A673 (cell line): ENCODE data around the gene LRRC15. TPM values are rescaled to one million over a fixed set of nuclear protein-coding genes. Genes with fewer than 3 reads are reported as not detected.

ENCODE experiments used
- BruUV-seq: library from RNA; stranded (reverse); fragments of 400-500 nt; replicated peaks from 2 replicates; lab custom pipeline; 2021; lab: Mats Ljungman, UMichigan
- CTCF ChIA-PET: fragments of 300-600 bp; sonication (Branson Sonifier 250); formaldehyde crosslinking; loops from one replicate; lab custom pipeline; 2022; ENCODE audit warnings: antibody characterized with exemption; lab: Charles Lee
- POLR2A ChIA-PET: fragments of 300-600 bp; sonication (Branson Sonifier 250); formaldehyde crosslinking; loops from one replicate; lab custom pipeline; 2022; ENCODE audit warnings: antibody characterized with exemption; ENCODE audit not compliant: low non-redundant PET; lab: Charles Lee
- DNase-seq: peaks from one replicate; pipeline ENCODE4 v3.0.0-alpha.2; 2015; ENCODE audit warnings: low spot score
- H3K27ac ChIP-seq: fragments of 200-600 bp; sonication (generic); 2 replicates; pipeline ENCODE4 v1.5.1; 2016; ENCODE audit warnings: mixed run types, low read depth, mild to moderate bottlenecking, mixed read lengths, antibody characterized with exemption, low read length; ENCODE audit not compliant: poor library complexity, severe bottlenecking
- H3K27me3 ChIP-seq: fragments of 200-600 bp; sonication (generic); replicated peaks from 2 replicates; pipeline ENCODE4 v1.6.1; 2017; ENCODE audit warnings: mixed run types, low read depth, mild to moderate bottlenecking, mixed read lengths, antibody characterized with exemption, low read length; ENCODE audit not compliant: insufficient read depth, poor library complexity
- H3K36me3 ChIP-seq: fragments of 200-600 bp; sonication (generic); 2 replicates; pipeline ENCODE4 v1.6.1; 2016; ENCODE audit warnings: mixed run types, mild to moderate bottlenecking, mixed read lengths, antibody characterized with exemption, low read length; ENCODE audit not compliant: insufficient read depth, poor library complexity, severe bottlenecking
- H3K4me1 ChIP-seq: fragments of 200-600 bp; sonication (generic); 2 replicates; pipeline ENCODE4 v1.6.1; 2017; ENCODE audit warnings: mixed run types, mild to moderate bottlenecking, mixed read lengths, antibody characterized with exemption, low read length; ENCODE audit not compliant: insufficient read depth, poor library complexity, severe bottlenecking
- H3K4me3 ChIP-seq: fragments of 200-600 bp; sonication (generic); 2 replicates; pipeline ENCODE4 v1.5.1; 2016; ENCODE audit warnings: low read depth, mixed run types, mild to moderate bottlenecking, mixed read lengths, low read length; ENCODE audit not compliant: poor library complexity, severe bottlenecking
- H3K9me3 ChIP-seq: fragments of 200-600 bp; sonication (generic); 2 replicates; pipeline ENCODE4 v1.6.1; 2016; ENCODE audit warnings: mixed run types, low read depth, mild to moderate bottlenecking, mixed read lengths, antibody characterized with exemption, low read length; ENCODE audit not compliant: poor library complexity, severe bottlenecking
- EZH2 ChIP-seq: fragments of 200-600 bp; sonication (generic); IDR thresholded peaks from 2 replicates; pipeline ENCODE4 v1.6.1; 2017; ENCODE audit warnings: borderline replicate concordance, low read depth, mild to moderate bottlenecking, mixed read lengths, antibody characterized with exemption, low read length; ENCODE audit not compliant: poor library complexity, severe bottlenecking
- intact Hi-C: fragments of 100-400 bp; cut with micrococcal nuclease; formaldehyde crosslinking; loops from one replicate; pipeline ENCODE4 v1.10.0; 2022; ENCODE audit not compliant: unreplicated experiment
- total RNA-seq: library from RNA; stranded (reverse); gene quantifications from 2 replicates; pipeline ENCODE4 v1.2.3, GENCODE V29; 2021
- TF ChIP-seq, protein P1 (sequence below): fragments of 300-800, 200-600 bp; sonication (generic); conservative IDR thresholded peaks from 2 replicates; pipeline ENCODE4 v1.5.1; 2017; ENCODE audit warnings: low read depth, mild to moderate bottlenecking, antibody characterized with exemption, low read length, moderate library complexity, mixed read lengths

Gene LRRC15
- total RNA-seq, 1 experiment from 2014 or later = not detected

DNA sequence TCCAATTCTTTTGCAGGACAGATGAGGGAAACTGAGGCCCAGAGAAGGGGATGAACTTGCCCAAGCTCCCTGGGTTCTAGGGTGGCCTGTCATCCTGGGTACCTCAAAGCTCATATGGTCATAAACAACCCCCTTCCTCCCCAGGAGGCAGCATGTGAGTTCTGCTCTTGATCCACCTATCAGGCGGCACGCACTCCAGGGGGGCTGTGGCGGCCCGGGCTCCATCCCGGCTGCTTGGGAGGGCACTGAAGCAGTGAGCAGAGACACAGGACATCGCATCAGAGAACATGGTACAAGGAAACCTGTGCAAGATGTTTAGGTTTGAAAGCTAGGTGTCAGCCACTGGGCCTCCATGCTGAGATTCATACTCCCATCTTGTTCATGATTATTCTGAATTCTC, 52.6 kb downstream of the LRRC15 start:
- TF ChIP-seq, protein P1, sequence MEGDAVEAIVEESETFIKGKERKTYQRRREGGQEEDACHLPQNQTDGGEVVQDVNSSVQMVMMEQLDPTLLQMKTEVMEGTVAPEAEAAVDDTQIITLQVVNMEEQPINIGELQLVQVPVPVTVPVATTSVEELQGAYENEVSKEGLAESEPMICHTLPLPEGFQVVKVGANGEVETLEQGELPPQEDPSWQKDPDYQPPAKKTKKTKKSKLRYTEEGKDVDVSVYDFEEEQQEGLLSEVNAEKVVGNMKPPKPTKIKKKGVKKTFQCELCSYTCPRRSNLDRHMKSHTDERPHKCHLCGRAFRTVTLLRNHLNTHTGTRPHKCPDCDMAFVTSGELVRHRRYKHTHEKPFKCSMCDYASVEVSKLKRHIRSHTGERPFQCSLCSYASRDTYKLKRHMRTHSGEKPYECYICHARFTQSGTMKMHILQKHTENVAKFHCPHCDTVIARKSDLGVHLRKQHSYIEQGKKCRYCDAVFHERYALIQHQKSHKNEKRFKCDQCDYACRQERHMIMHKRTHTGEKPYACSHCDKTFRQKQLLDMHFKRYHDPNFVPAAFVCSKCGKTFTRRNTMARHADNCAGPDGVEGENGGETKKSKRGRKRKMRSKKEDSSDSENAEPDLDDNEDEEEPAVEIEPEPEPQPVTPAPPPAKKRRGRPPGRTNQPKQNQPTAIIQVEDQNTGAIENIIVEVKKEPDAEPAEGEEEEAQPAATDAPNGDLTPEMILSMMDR = no peak
- TF ChIP-seq EZH2 = no peak
- CTCF ChIA-PET = interaction anchor here (0.6 to 3.5 kb wide), 2 partner anchors 18 to 536 kb away, joined by 3 to 68 read pairs; no protein-coding TSS in a partner anchor
- intact Hi-C loops = loop anchor here (5.0 to 10.0 kb wide), 2 partner anchors 312 to 650 kb away; no protein-coding TSS in a partner anchor
- Histone ChIP-seq H3K4me1 (peaks cover 39% of the 10 kb centered on the region), H3K4me3 (no peak overlapping the region), H3K36me3 (no peaks in the 10 kb centered on the region), H3K27me3 (no peaks in the 10 kb centered on the region), H3K9me3 (peaks cover 12% of the 10 kb centered on the region), H3K27ac (no peak overlapping the region)
- BruUV-seq = no TSS peak
- no peak for DNase-seq
- POLR2A ChIA-PET = no interaction called here

DNA sequence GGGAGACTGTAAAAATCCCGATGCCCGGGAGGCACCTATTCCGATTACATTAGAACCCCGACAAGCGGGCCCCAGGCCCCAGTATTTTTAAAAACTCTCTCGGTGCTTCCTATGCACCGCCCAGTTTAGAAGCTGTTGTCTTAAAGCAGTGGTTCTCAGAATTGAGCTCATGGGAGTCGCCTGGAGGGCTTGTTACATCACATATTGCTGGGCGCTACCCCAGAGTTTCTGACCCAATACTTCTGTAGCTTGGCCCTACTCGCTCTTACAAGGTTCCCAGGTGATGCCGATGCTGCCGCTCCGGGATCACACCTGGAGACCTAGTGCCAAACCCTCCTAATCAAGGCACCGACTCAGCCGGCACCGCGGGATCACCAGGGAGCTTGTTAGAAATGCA, 53.6 kb downstream of the LRRC15 start:
- Histone ChIP-seq H3K4me1 (peaks cover 37% of the 10 kb centered on the region), H3K4me3 (peak overlapping the region; percentile 48), H3K27ac (no peak overlapping the region), H3K36me3 (no peaks in the 10 kb centered on the region), H3K27me3 (no peaks in the 10 kb centered on the region), H3K9me3 (peaks cover 12% of the 10 kb centered on the region)
- POLR2A ChIA-PET = interaction anchor here (0.6 to 1.0 kb wide), 6 partner anchors 175 to 650 kb away, joined by 3 to 25 read pairs (median 6); no protein-coding TSS in a partner anchor
- CTCF ChIA-PET = interaction anchor here (0.6 to 3.5 kb wide), 15 partner anchors 174 to 743 kb away, joined by 3 to 68 read pairs (median 7); partner anchors contain the start of gene HES1
- BruUV-seq = no TSS peak
- intact Hi-C loops = loop anchor here (1.0 to 10.0 kb wide), 7 partner anchors 111 to 649 kb away; no protein-coding TSS in a partner anchor
- TF ChIP-seq, protein P1 = no peak
- TF ChIP-seq EZH2 = no peak
- no peak for DNase-seq

DNA sequence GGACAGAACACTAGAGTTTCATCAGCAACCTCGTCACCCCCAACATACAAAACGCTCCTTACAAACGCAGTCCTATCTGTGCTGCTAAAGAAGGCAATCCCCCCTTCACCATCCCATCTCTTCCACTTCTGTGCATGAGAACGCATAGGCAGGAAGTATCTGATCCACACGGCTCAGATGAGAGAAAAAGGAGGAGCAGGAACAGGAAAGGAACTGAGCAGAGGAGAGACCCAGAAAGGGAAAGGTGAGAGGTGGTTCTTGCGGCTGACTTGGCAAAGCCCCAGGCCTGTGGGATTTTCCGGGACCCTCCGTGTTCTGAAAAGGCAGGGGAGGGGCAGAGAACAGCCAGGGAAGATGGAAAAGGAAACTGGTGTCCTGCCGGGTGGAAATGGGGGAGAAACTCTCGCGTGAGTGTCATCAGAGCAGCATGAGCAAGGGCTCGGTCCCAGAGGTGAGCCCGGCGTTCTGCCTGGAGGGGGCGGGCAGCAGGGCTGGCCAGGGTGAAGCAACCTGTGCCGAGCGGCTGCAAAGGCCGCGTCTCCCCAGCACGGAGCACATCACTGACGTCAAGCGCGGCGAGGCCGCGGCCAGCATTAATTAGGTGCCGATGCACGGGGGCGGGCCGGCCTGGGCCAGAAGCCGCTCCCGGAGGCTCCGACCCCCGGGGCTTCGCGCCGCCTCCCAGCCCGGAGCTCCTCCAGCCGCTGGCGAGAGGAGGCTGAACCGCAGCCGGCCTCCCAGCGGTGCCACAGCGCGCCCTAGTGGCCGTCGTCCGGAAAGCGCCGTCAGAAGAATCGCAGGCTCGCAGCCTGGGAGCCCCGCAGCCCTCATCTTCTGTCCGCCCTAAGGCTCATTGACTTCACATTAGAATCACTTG, 54.2 kb downstream of the LRRC15 start:
- Histone ChIP-seq H3K9me3 (peaks cover 12% of the 10 kb centered on the region), H3K4me3 (peak overlapping the region; percentile 48), H3K36me3 (no peaks in the 10 kb centered on the region), H3K27me3 (no peaks in the 10 kb centered on the region), H3K4me1 (peaks cover 37% of the 10 kb centered on the region), H3K27ac (peak overlapping the region; percentile 87)
- CTCF ChIA-PET = interaction anchor here (0.5 to 3.5 kb wide), 19 partner anchors 126 to 742 kb away, joined by 3 to 68 read pairs (median 7); partner anchors contain the start of gene HES1
- no TSS peak for BruUV-seq
- peak; percentile 94 for DNase-seq
- TF ChIP-seq, protein P1 = peak; percentile 92
- TF ChIP-seq EZH2 = no peak
- intact Hi-C loops = loop anchor here (1.0 to 10.0 kb wide), 7 partner anchors 111 to 648 kb away; no protein-coding TSS in a partner anchor
- POLR2A ChIA-PET = interaction anchor here (0.6 to 1.0 kb wide), 5 partner anchors 176 to 650 kb away, joined by 4 to 25 read pairs (median 6); no protein-coding TSS in a partner anchor
